NB4 (cell line): ENCODE results near the gene PODXL.

Experiments
- POLR2A ChIP-seq: IDR thresholded peaks from 2 replicates; pipeline ENCODE4 v1.6.1; 2011; ENCODE audit warnings: mild to moderate bottlenecking; ENCODE audit not compliant: insufficient read length; ENCODE audit errors: extremely low read depth
- TF ChIP-seq, protein P1 (sequence below): IDR thresholded peaks from one replicate; pipeline ENCODE4 v1.5.1; 2012; ENCODE audit warnings: low read depth, low read length

DNA sequence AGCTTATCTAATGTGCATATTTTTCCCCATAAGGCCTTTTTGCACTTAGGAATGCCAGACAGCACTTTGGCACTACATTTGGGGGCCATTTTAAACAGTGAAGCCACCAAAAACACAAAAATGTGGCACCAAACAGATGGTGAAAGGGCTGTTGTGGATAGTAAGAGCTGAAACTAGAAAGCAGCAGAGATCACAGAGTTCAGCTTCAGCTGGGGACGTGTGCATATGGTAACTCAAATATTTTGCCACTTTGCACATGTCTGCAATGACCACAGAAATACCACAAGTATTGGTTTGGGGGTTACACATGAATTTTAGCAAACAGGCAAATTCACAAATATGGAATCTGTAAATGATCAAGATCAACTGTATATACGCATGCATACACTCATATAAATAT lies 72.8 kb downstream of the PODXL start:
- TF ChIP-seq, protein P1, sequence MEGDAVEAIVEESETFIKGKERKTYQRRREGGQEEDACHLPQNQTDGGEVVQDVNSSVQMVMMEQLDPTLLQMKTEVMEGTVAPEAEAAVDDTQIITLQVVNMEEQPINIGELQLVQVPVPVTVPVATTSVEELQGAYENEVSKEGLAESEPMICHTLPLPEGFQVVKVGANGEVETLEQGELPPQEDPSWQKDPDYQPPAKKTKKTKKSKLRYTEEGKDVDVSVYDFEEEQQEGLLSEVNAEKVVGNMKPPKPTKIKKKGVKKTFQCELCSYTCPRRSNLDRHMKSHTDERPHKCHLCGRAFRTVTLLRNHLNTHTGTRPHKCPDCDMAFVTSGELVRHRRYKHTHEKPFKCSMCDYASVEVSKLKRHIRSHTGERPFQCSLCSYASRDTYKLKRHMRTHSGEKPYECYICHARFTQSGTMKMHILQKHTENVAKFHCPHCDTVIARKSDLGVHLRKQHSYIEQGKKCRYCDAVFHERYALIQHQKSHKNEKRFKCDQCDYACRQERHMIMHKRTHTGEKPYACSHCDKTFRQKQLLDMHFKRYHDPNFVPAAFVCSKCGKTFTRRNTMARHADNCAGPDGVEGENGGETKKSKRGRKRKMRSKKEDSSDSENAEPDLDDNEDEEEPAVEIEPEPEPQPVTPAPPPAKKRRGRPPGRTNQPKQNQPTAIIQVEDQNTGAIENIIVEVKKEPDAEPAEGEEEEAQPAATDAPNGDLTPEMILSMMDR = no peak
- TF ChIP-seq POLR2A = no peak
